ENCODE data around the gene HHAT.

HHAT gene

DNA sequence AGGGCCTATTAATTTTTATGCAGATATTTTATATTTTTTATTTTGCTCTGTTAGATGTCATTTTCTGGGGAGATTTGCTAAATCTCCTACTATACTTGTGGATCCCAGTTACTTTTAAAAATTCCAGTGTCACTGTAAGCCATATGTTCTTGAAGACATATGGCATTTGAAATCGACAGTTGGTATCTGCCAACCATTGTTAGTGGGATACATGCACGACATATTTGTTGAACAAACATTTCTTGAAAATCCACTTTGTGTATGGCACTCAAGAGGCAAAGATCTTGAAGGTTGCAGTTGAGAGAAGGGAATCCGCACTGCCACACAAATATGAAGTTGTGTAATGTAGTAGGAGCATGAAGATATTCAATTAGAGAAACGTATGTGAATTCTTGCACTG is 287.7 kb downstream of the HHAT start:
- no peaks in the 10 kb centered on the region for H3K36me3 ChIP-seq (replicated peaks; ENCODE audit: insufficient read depth, low read length)
- H3K9ac ChIP-seq (ENCODE audit: low read length): no peak overlapping the region
- no peaks in the 10 kb centered on the region for H3K9me2 ChIP-seq (replicated peaks; ENCODE audit: insufficient read depth, low read length)
- no peaks in the 10 kb centered on the region for H3K4me1 ChIP-seq (ENCODE audit: low read length)
- H4K20me1 ChIP-seq (ENCODE audit: insufficient read depth, low read length): no peaks in the 10 kb centered on the region
- DNase-seq: no peak
- no peak overlapping the region for H3K4me2 ChIP-seq (ENCODE audit: low read depth, low read length)
- TF ChIP-seq EZH2phosphoT487 (IDR thresholded peaks at IDR 0.05; ENCODE audit: low read length) (no peak), CTCF (IDR thresholded peaks at IDR 0.05; ENCODE audit: low read length) (no peak), EZH2 (optimal IDR thresholded peaks at IDR 0.05; ENCODE audit: low read depth, low read length) (no peak)
- no peak overlapping the region for H3K27ac ChIP-seq (ENCODE audit: low read length)
- no peak overlapping the region for H3K4me3 ChIP-seq (ENCODE audit: low read length)
- no peaks in the 10 kb centered on the region for H3K9me3 ChIP-seq (replicated peaks; ENCODE audit: insufficient read depth, low read length)
- H3K27me3 ChIP-seq (replicated peaks; ENCODE audit: insufficient read depth, low read length): no peaks in the 10 kb centered on the region
- H3F3A ChIP-seq (ENCODE audit: insufficient read depth, low read length): no peaks in the 10 kb centered on the region
- H2AFZ ChIP-seq (ENCODE audit: low read length): no peak overlapping the region
- no peaks in the 10 kb centered on the region for H3K79me2 ChIP-seq (ENCODE audit: low read length)

- Histone ChIP-seq H3K4me2 (ENCODE audit: low read depth, low read length) (no peak overlapping the region), H3K27me3 (replicated peaks; ENCODE audit: insufficient read depth, low read length) (no peaks in the 10 kb centered on the region), H3K27ac (ENCODE audit: low read length) (no peak overlapping the region), H4K20me1 (ENCODE audit: insufficient read depth, low read length) (no peaks in the 10 kb centered on the region), H3F3A (ENCODE audit: insufficient read depth, low read length) (no peaks in the 10 kb centered on the region), H2AFZ (ENCODE audit: low read length) (no peak overlapping the region), H3K9me3 (replicated peaks; ENCODE audit: insufficient read depth, low read length) (no peaks in the 10 kb centered on the region), H3K4me3 (ENCODE audit: low read length) (no peak overlapping the region), H3K36me3 (replicated peaks; ENCODE audit: insufficient read depth, low read length) (no peaks in the 10 kb centered on the region), H3K9me2 (replicated peaks; ENCODE audit: insufficient read depth, low read length) (no peaks in the 10 kb centered on the region), H3K4me1 (ENCODE audit: low read length) (no peaks in the 10 kb centered on the region), H3K9ac (ENCODE audit: low read length) (no peak overlapping the region), H3K79me2 (ENCODE audit: low read length) (no peaks in the 10 kb centered on the region)
- no peak for DNase-seq
- TF ChIP-seq EZH2phosphoT487 (IDR thresholded peaks at IDR 0.05; ENCODE audit: low read length) (no peak), EZH2 (optimal IDR thresholded peaks at IDR 0.05; ENCODE audit: low read depth, low read length) (no peak), CTCF (IDR thresholded peaks at IDR 0.05; ENCODE audit: low read length) (no peak)
Measured at GRCh38 chr1:210617293-210617692, 288.6 kb downstream of the HHAT start.

DNA sequence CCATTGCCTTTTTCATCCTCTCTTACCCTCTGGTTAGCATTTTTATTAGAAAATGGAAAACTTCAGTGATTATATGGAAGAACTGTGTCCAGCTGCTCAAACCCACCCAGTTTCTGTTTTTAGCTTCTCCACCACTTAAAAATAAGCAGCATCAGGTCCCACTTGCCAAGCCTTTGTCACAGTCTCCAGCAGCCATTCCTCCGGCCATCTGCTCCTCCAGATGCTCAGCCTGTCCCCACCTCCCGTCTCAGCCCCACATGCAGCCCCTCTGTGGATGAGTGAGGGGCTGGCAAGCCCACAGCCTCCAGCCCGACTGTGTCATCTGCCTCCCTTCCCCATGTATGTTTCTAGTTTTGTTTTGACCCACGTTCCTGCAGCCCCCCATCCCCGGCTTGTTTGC is 289.7 kb downstream of the HHAT start:
- Histone ChIP-seq H4K20me1 (ENCODE audit: insufficient read depth, low read length) (no peaks in the 10 kb centered on the region), H3K4me2 (ENCODE audit: low read depth, low read length) (no peak overlapping the region), H3F3A (ENCODE audit: insufficient read depth, low read length) (no peaks in the 10 kb centered on the region)

More for the DNA sequence above, 289.7 kb downstream of the HHAT start:
- Histone ChIP-seq H3K79me2 (ENCODE audit: low read length) (no peaks in the 10 kb centered on the region), H2AFZ (ENCODE audit: low read length) (no peak overlapping the region), H3K9me2 (replicated peaks; ENCODE audit: insufficient read depth, low read length) (no peaks in the 10 kb centered on the region), H3K27me3 (replicated peaks; ENCODE audit: insufficient read depth, low read length) (no peaks in the 10 kb centered on the region), H3K9me3 (replicated peaks; ENCODE audit: insufficient read depth, low read length) (no peaks in the 10 kb centered on the region), H3K27ac (ENCODE audit: low read length) (no peak overlapping the region), H3K4me3 (ENCODE audit: low read length) (no peak overlapping the region), H3K9ac (ENCODE audit: low read length) (no peak overlapping the region), H3K4me1 (ENCODE audit: low read length) (no peaks in the 10 kb centered on the region), H3K36me3 (replicated peaks; ENCODE audit: insufficient read depth, low read length) (no peaks in the 10 kb centered on the region)
- no peak for TF ChIP-seq EZH2 (optimal IDR thresholded peaks at IDR 0.05; ENCODE audit: low read depth, low read length)
- TF ChIP-seq CTCF (IDR thresholded peaks at IDR 0.05; ENCODE audit: low read length): no peak
- TF ChIP-seq EZH2phosphoT487 (IDR thresholded peaks at IDR 0.05; ENCODE audit: low read length): no peak
- DNase-seq: no peak

Measured in MM.1S (cell line).